ENCODE measurements around the gene FFAR1.

FFAR1 gene

GRCh38 chr19:35309481-35310279, 38.0 kb upstream of the FFAR1 start:
- no peak overlapping the region for H3K27ac ChIP-seq
- TF ChIP-seq ZFX (IDR thresholded peaks at IDR 0.05; ENCODE audit: borderline replicate concordance): no peak
- no peak for TF ChIP-seq CTCF (IDR thresholded peaks at IDR 0.05)

GRCh38 chr19:35310331-35310730, 37.4 kb upstream of the FFAR1 start:
- H3K27ac ChIP-seq: no peak overlapping the region
- TF ChIP-seq ZFX (IDR thresholded peaks at IDR 0.05; ENCODE audit: borderline replicate concordance) (no peak), CTCF (IDR thresholded peaks at IDR 0.05) (no peak)

- TF ChIP-seq ZFX (IDR thresholded peaks at IDR 0.05; ENCODE audit: borderline replicate concordance): no peak
- TF ChIP-seq CTCF (IDR thresholded peaks at IDR 0.05): no peak
- no peak overlapping the region for H3K27ac ChIP-seq
These were observed 36.8 kb upstream of the FFAR1 start for GRCh38 chr19:35310811-35311465.

GRCh38 chr19:35311901-35312665, 35.6 kb upstream of the FFAR1 start:
- H3K27ac ChIP-seq: no peak overlapping the region
- no peak for TF ChIP-seq CTCF (IDR thresholded peaks at IDR 0.05)
- TF ChIP-seq ZFX (IDR thresholded peaks at IDR 0.05; ENCODE audit: borderline replicate concordance): no peak

- TF ChIP-seq ZFX (IDR thresholded peaks at IDR 0.05; ENCODE audit: borderline replicate concordance) (no peak), CTCF (IDR thresholded peaks at IDR 0.05) (no peak)
- H3K27ac ChIP-seq: no peak overlapping the region
These were observed 34.1 kb upstream of the FFAR1 start for GRCh38 chr19:35313587-35313986.

- TF ChIP-seq CTCF (IDR thresholded peaks at IDR 0.05): no peak
- no peak overlapping the region for H3K27ac ChIP-seq
These were observed 33.7 kb upstream of the FFAR1 start for GRCh38 chr19:35314031-35314430.

All from 22Rv1 (cell line).